PC-3 (cell line): Measurements from ENCODE around the gene TAF11L9. TPM values are rescaled to one million over a fixed set of nuclear protein-coding genes. Genes with fewer than 3 reads are reported as not detected.
"Not testable (repeated sequence)": the region's sequence is repeated elsewhere in the genome, so short reads cannot be mapped to it uniquely, and the experiment has no call there.

Source experiments
- ATAC-seq: fragments of 200-7000 bp; cut with Tn5 transposase; 2 replicates; pipeline ENCODE4 v1.9.1; 2020; ENCODE audit warnings: mild to moderate bottlenecking, moderate library complexity
- BruUV-seq: library from RNA; stranded (reverse); fragments of 400-500 nt; replicated peaks from 2 replicates; lab custom pipeline; 2021; lab: Mats Ljungman, UMichigan
- CTCF ChIA-PET: fragments of 300-600 bp; sonication (Branson Sonifier 250); formaldehyde crosslinking; loops from one replicate; lab custom pipeline; 2022; ENCODE audit warnings: antibody characterized with exemption; lab: Charles Lee
- POLR2A ChIA-PET: fragments of 300-600 bp; sonication (Branson Sonifier 250); formaldehyde crosslinking; loops from one replicate; lab custom pipeline; 2022; ENCODE audit warnings: antibody characterized with exemption; ENCODE audit not compliant: unreplicated experiment; lab: Charles Lee
- DNase-seq: peaks from one replicate; pipeline ENCODE4 v3.0.0-alpha.2; 2015
- H2AFZ ChIP-seq: fragments of 300-600 bp; sonication (generic); 2 replicates; pipeline ENCODE4 v1.6.0; 2016; ENCODE audit warnings: antibody characterized with exemption, low read length
- H3F3A ChIP-seq: fragments of 300-600 bp; sonication (generic); one replicate; pipeline ENCODE4 v1.6.0; 2017; ENCODE audit warnings: antibody characterized with exemption, low read length, control low read depth, mild to moderate bottlenecking; ENCODE audit not compliant: unreplicated experiment
- H3K27ac ChIP-seq: fragments of 300-600 bp; sonication (generic); 2 replicates; pipeline ENCODE4 v1.5.1; 2016; ENCODE audit warnings: mild to moderate bottlenecking, low read length
- H3K27me3 ChIP-seq: fragments of 300-600 bp; sonication (generic); 2 replicates; pipeline ENCODE4 v1.6.1; 2016; ENCODE audit warnings: low read length, mixed read lengths
- H3K36me3 ChIP-seq: fragments of 300-600 bp; sonication (generic); 2 replicates; pipeline ENCODE4 v1.6.1; 2016; ENCODE audit warnings: low read depth, mixed run types, low read length, mixed read lengths
- H3K4me1 ChIP-seq: fragments of 300-600 bp; sonication (generic); 2 replicates; pipeline ENCODE4 v1.5.1; 2016; ENCODE audit warnings: low read length; ENCODE audit not compliant: insufficient read depth
- H3K4me2 ChIP-seq: fragments of 300-600 bp; sonication (generic); 2 replicates; pipeline ENCODE4 v1.6.0; 2016; ENCODE audit warnings: low read length
- H3K4me3 ChIP-seq: fragments of 300-600 bp; sonication (generic); 2 replicates; pipeline ENCODE4 v1.5.1; 2016; ENCODE audit warnings: mild to moderate bottlenecking, low read length, mixed read lengths
- H3K79me2 ChIP-seq: fragments of 300-600 bp; sonication (generic); 2 replicates; pipeline ENCODE4 v1.6.1; 2017; ENCODE audit warnings: low read length, mixed read lengths
- H3K9ac ChIP-seq: fragments of 300-600 bp; sonication (generic); 2 replicates; pipeline ENCODE4 v1.6.0; 2016; ENCODE audit warnings: mild to moderate bottlenecking, low read length
- H3K9me2 ChIP-seq: fragments of 300-600 bp; sonication (generic); replicated peaks from 2 replicates; pipeline ENCODE4 v1.6.1; 2016; ENCODE audit warnings: mixed run types, low read length, mixed read lengths
- H3K9me3 ChIP-seq: fragments of 300-600 bp; sonication (generic); 2 replicates; pipeline ENCODE4 v1.6.1; 2016; ENCODE audit warnings: low read length, mixed read lengths
- H4K20me1 ChIP-seq: fragments of 300-600 bp; sonication (generic); 2 replicates; pipeline ENCODE4 v1.6.1; 2016; ENCODE audit warnings: low read length, mixed read lengths
- EZH2phosphoT487 ChIP-seq: fragments of 300-600 bp; sonication (generic); IDR thresholded peaks from 2 replicates; pipeline ENCODE4 v1.6.1; 2018; ENCODE audit warnings: mild to moderate bottlenecking, antibody characterized with exemption, low read length, borderline replicate concordance
- intact Hi-C: fragments of 100-400 bp; cut with micrococcal nuclease; formaldehyde crosslinking; loops from 2 replicates; pipeline ENCODE4 v1.9.0; 2023
- total RNA-seq: library from RNA; depleted of rRNA; stranded (reverse); fragments of >200 nt; gene quantifications from 2 replicates; pipeline ENCODE4 v1.2.3, GENCODE V29; 2014
- TF ChIP-seq, protein P1 (sequence below): fragments of 300-600 bp; sonication (generic); conservative IDR thresholded peaks from 2 replicates; pipeline ENCODE4 v1.5.1; 2017; ENCODE audit warnings: antibody characterized with exemption, low read depth, mild to moderate bottlenecking, low read length

Gene TAF11L9
- total RNA-seq, 1 experiment from 2014 or later: not detected

DNA sequence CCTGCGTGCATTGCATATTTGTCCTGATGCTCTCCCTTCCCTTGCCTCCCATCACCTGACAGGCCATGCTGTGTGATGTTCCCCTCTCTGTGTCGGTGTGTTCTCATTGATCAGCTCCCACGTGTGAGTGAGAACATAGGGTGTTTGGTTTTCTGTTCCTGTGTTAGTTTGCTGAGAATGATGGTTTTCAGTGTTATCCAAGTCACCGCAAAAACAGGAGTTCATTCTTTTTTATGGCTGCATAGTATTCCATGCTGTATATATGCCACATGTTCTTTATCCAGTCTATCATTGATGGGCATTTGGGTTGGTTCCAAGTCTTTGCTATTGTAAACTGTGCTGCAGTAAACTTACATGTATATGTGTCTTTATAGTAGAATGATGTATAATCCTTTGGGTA is 13.3 kb upstream of the TAF11L9 start:
- POLR2A ChIA-PET, H2AFZ ChIP-seq, BruUV-seq, H3K9me3 ChIP-seq, H3K9ac ChIP-seq, intact Hi-C loops, H3K36me3 ChIP-seq, DNase-seq, H4K20me1 ChIP-seq, H3K79me2 ChIP-seq, H3K27me3 ChIP-seq, H3K4me3 ChIP-seq, H3K9me2 ChIP-seq, H3K27ac ChIP-seq, H3K4me2 ChIP-seq, CTCF ChIA-PET, H3K4me1 ChIP-seq, ATAC-seq, H3F3A ChIP-seq: not testable (repeated sequence)

DNA sequence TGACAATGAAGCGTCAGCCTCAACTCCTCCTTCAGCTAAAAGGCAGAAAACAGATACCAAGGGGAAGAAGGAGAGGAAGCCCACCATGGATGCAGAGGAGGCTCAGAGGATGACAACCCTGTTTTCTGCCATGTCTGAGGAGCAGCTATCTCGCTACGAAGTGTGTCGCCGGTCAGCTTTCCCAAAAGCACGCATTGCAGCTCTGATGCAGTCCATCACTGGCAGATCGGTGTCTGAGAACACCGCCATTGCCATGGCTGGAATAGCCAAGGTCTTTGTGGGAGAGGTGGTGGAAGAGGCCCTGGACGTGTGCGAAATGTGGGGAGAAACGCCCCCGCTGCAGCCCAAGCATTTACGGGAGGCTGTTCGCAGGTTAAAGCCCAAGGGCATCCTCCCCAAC is 10.8 kb upstream of the TAF11L9 start:
- Histone ChIP-seq H3K9me3 (no peaks in the 10 kb centered on the region), H3K79me2 (no peaks in the 10 kb centered on the region), H3K36me3 (no peaks in the 10 kb centered on the region), H2AFZ (no peak overlapping the region), H3K9me2 (no peaks in the 10 kb centered on the region), H4K20me1 (no peaks in the 10 kb centered on the region), H3K27ac (no peak overlapping the region), H3K4me2 (no peak overlapping the region), H3K27me3 (no peaks in the 10 kb centered on the region), H3K4me3 (no peak overlapping the region), H3K4me1 (no peaks in the 10 kb centered on the region), H3F3A (no peaks in the 10 kb centered on the region), H3K9ac (no peak overlapping the region)
- DNase-seq (no peak), ATAC-seq (no peak)
- intact Hi-C loops: no loop called here
- BruUV-seq: no TSS peak
- POLR2A ChIA-PET: no interaction called here
- no peak for TF ChIP-seq EZH2phosphoT487
- TF ChIP-seq, protein P1, sequence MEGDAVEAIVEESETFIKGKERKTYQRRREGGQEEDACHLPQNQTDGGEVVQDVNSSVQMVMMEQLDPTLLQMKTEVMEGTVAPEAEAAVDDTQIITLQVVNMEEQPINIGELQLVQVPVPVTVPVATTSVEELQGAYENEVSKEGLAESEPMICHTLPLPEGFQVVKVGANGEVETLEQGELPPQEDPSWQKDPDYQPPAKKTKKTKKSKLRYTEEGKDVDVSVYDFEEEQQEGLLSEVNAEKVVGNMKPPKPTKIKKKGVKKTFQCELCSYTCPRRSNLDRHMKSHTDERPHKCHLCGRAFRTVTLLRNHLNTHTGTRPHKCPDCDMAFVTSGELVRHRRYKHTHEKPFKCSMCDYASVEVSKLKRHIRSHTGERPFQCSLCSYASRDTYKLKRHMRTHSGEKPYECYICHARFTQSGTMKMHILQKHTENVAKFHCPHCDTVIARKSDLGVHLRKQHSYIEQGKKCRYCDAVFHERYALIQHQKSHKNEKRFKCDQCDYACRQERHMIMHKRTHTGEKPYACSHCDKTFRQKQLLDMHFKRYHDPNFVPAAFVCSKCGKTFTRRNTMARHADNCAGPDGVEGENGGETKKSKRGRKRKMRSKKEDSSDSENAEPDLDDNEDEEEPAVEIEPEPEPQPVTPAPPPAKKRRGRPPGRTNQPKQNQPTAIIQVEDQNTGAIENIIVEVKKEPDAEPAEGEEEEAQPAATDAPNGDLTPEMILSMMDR: no peak
- CTCF ChIA-PET: no interaction called here

DNA sequence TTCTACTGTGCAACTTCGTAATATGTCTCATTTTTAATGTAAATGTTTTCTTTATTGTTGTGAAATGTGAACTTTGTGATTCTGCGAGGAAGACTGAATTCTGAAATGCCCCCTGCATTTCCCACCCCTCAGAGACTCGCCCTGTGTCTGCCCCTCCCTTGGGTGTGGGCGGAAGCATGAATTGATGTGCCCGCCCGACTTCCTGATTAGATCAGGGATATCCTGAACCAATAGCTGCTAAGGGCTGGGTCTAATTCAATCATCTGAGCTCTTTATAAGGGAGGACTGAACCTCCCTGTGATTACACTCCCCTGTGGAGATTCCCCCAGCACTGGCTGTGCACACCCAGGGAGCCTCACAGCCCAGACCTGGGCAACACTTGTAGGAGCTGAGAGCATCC is 9.7 kb upstream of the TAF11L9 start, which contains the start of gene TAF11L11:
TAF11L11 (plus strand) TSS at position 304 of the 400 bp plus-strand sequence.
- BruUV-seq, H4K20me1 ChIP-seq, H2AFZ ChIP-seq, H3K4me2 ChIP-seq, DNase-seq, ATAC-seq, H3F3A ChIP-seq, H3K27ac ChIP-seq, H3K36me3 ChIP-seq, intact Hi-C loops, H3K4me1 ChIP-seq, H3K9me2 ChIP-seq, H3K9me3 ChIP-seq, POLR2A ChIA-PET, H3K4me3 ChIP-seq, H3K9ac ChIP-seq, CTCF ChIA-PET, H3K27me3 ChIP-seq, H3K79me2 ChIP-seq: not testable (repeated sequence)

DNA sequence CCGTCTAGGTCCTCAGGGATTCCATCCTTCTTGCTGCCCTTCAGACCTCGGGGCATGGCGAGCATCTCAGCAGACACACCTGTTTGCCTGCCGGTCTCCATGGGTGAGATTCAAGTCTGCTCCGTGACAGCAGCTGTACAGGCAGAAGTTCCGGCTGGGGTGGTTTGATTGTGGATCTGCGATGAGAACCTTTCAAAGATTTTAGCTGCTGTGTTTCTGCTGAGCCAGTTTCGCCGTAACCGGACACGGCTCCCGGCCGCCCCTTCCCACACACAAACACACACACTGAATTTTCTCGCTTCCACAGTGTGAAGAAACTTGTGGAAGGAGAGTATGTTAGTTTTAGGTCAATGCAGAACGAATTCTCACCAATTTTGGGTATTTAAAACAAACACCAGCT is 3.5 kb upstream of the TAF11L9 start, which contains the start of gene TAF11L10:
TAF11L10 (minus strand) TSS at position 101 of the 400 bp plus-strand sequence.
- H3K9me2 ChIP-seq, H4K20me1 ChIP-seq, H3K9ac ChIP-seq, BruUV-seq, H3K27me3 ChIP-seq, H3K79me2 ChIP-seq, H3K9me3 ChIP-seq, DNase-seq, ATAC-seq, POLR2A ChIA-PET, H3K36me3 ChIP-seq, H3F3A ChIP-seq, H3K27ac ChIP-seq, intact Hi-C loops, H3K4me2 ChIP-seq, H3K4me1 ChIP-seq, H2AFZ ChIP-seq, CTCF ChIA-PET, H3K4me3 ChIP-seq: not testable (repeated sequence)

DNA sequence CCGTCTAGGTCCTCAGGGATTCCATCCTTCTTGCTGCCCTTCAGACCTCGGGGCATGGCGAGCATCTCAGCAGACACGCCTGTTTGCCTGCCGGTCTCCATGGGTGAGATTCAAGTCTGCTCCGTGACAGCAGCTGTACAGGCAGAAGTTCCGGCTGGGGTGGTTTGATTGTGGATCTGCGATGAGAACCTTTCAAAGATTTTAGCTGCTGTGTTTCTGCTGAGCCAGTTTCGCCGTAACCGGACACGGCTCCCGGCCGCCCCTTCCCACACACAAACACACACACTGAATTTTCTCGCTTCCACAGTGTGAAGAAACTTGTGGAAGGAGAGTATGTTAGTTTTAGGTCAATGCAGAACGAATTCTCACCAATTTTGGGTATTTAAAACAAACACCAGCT is 3.3 kb downstream of the TAF11L9 start, which contains the start of gene TAF11L8:
TAF11L8 (minus strand) TSS at position 101 of the 400 bp plus-strand sequence.
- H3K36me3 ChIP-seq, H3K9me3 ChIP-seq, ATAC-seq, intact Hi-C loops, BruUV-seq, H3K4me3 ChIP-seq, H3K27ac ChIP-seq, POLR2A ChIA-PET, H3K79me2 ChIP-seq, DNase-seq, H3K4me2 ChIP-seq, H3K9ac ChIP-seq, H3K27me3 ChIP-seq, H2AFZ ChIP-seq, H3K9me2 ChIP-seq, H3K4me1 ChIP-seq, H4K20me1 ChIP-seq, H3F3A ChIP-seq, CTCF ChIA-PET: not testable (repeated sequence)

DNA sequence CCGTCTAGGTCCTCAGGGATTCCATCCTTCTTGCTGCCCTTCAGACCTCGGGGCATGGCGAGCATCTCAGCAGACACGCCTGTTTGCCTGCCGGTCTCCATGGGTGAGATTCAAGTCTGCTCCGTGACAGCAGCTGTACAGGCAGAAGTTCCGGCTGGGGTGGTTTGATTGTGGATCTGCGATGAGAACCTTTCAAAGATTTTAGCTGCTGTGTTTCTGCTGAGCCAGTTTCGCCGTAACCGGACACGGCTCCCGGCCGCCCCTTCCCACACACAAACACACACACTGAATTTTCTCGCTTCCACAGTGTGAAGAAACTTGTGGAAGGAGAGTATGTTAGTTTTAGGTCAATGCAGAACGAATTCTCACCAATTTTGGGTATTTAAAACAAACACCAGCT is 8.5 kb downstream of the TAF11L9 start, which contains the start of gene TAF11L7:
TAF11L7 (minus strand) TSS at position 101 of the 400 bp plus-strand sequence.
- CTCF ChIA-PET, BruUV-seq: not testable (repeated sequence)

More for the DNA sequence above, 8.5 kb downstream of the TAF11L9 start, which contains the start of gene TAF11L7:
- H3K4me2 ChIP-seq, H4K20me1 ChIP-seq, H3K79me2 ChIP-seq, POLR2A ChIA-PET, H3K27ac ChIP-seq, H3K4me3 ChIP-seq, intact Hi-C loops, H3K4me1 ChIP-seq, H3K9me3 ChIP-seq, DNase-seq, ATAC-seq, H3F3A ChIP-seq, H3K9ac ChIP-seq, H2AFZ ChIP-seq, H3K9me2 ChIP-seq, H3K27me3 ChIP-seq, H3K36me3 ChIP-seq: not testable (repeated sequence)
